Measurements from ENCODE around the gene PSMB9. TPM values are rescaled to one million over a fixed set of nuclear protein-coding genes. Genes with fewer than 3 reads are reported as not detected.

The PSMB9 gene
- total RNA-seq, 1 donor from 2014 or later: 5.7 TPM

DNA sequence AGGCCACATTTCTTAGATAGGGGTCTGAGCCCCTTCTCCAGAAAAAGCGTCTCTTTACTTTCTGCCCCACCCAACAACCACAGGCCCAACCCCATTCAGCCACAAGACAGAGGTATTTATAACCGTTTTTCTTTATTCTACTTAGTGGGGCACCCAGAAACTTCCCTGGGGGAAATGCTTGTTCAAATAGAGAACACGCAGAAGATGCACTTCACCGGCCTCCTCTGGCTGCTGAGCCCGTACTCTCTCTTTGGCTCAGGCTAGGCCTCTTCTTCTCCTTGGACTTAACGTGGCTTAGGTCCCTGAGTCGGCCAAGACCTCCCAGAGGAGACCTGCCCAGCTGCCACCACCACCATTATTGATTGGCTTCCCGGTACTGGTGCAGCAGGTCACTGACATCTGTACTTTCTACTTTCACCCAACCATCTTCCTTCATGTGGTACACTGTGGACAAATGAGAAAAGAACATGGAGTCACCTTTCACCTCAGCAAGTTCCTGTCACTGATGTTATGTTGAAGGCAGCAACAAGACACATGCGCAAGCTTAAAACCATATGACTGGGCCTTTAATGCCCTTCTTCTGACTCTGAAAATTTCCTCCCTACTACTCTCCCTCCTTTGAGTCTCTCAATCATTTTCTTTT, 13.3 kb upstream of the PSMB9 start:
- DNase-seq: no peak

GRCh38 chr6:32842021-32842650, 11.9 kb upstream of the PSMB9 start:
- DNase-seq: no peak

GRCh38 chr6:32842690-32843089, 11.3 kb upstream of the PSMB9 start:
- DNase-seq: no peak

DNA sequence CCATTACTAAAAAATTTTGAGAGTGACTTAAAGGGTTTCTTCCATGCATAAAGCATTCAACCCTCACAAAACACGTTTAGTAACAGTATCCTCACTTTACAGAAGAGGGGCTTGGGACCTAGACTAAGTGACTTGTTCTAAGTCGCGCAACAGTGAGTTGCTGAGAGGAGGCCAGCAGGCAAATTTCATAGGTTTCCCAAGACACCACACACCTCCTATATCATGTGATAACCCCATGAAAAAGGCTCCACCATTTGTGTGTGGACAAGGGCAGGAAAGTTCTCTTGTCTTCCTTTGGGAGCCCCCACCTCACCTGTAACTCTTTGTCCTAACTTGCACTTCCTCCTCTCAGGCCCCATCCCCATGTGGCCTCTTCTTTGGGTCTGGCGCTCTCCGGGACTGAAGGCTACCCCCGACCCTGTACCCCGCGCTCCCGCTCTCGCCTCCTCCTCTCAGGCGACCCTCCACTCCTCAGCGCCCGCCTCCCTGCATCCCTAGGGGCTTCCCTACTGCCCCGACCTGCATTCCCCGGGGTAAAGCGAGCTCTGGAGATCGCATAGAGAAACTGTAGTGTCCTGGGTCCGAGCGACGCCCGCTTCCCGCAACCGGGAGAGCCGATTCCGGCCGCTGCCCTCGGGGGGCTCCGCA, 10.5 kb upstream of the PSMB9 start:
- DNase-seq: no peak

GRCh38 chr6:32843979-32844838, 9.8 kb upstream of the PSMB9 start, which contains the start of gene PSMB8:
TSS of gene PSMB8 (minus strand) at chr6:32844047. CDS start at chr6:32843996, 51 bp downstream.
- peak; percentile 96 for DNase-seq

- DNase-seq: no peak
Measured at GRCh38 chr6:32844839-32845383, 9.1 kb upstream of the PSMB9 start.

DNA sequence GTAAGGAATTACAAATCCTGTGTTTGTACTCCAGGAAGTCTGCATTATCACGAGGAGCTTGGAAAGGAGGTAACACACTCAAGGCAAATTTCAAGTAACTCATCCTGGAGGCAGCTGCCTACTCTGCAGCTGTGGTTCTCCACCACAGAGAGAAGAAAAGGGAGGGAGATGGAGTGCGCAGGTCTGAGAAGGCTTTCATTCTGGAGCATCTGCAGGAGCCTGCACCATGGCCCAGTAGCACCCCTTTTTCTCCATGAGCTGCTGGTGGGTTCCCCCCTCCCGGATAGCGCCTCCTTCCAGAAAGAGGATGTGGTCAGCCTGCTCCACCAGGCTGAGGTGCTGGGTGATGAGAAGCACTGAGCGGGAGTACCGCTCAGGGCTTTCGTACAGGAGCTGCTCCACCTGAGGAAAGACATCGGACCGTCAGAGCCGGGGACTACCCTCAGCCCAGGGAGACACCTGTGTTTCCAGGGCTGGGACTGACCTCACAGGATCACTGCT, 8.6 kb upstream of the PSMB9 start:
- no peak for DNase-seq

- DNase-seq: no peak
Measured at GRCh38 chr6:32847004-32847403, 7.0 kb upstream of the PSMB9 start.

DNA sequence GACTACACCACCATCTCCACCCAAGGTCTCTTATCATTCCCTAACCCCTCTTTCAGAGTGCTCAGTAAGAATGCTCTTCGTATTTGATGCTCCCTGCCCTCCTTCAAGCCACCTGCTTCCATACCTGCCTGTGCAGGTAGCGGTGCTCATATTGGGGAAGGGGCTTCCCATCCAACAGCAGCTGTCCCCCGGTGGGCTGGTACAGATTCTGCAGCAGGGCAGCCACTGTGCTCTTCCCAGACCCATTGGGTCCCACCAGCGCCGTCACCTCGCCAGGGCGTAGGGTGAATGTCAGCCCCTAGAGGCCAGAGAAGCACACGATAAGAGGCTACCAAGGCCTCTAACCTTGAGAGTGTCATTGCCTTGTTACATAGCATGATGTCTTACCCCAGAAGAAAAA, 6.2 kb upstream of the PSMB9 start:
- DNase-seq: no peak

GRCh38 chr6:32849126-32849525, 4.9 kb upstream of the PSMB9 start:
- DNase-seq: no peak

DNA sequence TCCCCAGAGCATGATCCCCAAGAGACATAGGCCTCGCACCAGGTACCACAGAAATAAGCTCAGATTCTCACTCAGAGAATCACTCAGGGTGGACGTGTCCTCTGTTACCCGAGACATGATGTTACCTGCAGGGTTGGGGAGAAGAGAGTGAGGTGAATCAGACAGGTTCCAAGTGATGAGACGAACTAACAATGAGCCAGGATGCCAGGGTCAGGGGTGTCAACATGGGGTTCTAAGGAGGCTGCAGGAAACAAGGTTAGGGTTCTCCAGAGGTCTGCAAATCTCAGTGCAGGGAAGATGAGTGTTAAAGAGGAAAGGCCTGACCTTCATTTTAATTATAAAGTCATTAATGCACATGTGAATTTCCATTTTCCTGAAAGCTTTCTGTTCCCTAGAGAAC, 3.0 kb upstream of the PSMB9 start:
- DNase-seq: no peak

- DNase-seq: no peak
Measured at GRCh38 chr6:32852018-32852843, 1.8 kb upstream of the PSMB9 start.

DNA sequence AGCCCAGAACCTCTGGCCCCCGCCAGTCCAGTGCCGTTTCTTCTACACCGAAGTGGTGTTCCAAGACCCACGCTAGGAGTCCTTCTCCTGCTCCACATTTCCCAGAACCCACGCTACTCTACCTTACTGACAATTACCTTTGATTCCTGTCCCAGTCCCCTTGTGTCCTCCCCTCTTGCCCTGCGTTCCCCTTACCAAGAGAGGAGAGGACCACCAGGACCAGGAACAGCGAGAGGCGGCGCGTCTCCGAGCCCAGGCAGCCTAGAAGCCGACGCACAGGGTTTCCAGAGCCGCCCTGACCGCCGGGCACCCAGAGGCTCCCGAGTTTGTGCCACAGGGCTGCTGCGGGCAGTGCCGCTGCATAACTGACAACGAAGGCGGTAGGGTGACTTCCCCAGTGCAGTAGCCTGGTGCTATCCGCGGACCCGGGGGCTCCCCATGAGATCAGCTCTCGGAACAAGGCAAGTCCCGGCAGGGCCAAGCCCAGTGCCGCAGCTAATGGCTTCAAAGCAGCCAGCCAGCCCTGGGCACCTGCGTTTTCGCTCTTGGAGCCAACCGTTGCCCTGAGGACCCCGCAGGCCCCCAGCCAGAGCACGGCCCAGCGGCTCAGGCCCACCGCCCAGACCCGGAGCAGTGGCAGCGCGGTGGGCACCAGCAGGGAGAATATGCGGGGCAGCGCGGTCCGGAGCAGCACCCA, 1.0 kb upstream of the PSMB9 start:
- DNase-seq: peak; percentile 38

DNA sequence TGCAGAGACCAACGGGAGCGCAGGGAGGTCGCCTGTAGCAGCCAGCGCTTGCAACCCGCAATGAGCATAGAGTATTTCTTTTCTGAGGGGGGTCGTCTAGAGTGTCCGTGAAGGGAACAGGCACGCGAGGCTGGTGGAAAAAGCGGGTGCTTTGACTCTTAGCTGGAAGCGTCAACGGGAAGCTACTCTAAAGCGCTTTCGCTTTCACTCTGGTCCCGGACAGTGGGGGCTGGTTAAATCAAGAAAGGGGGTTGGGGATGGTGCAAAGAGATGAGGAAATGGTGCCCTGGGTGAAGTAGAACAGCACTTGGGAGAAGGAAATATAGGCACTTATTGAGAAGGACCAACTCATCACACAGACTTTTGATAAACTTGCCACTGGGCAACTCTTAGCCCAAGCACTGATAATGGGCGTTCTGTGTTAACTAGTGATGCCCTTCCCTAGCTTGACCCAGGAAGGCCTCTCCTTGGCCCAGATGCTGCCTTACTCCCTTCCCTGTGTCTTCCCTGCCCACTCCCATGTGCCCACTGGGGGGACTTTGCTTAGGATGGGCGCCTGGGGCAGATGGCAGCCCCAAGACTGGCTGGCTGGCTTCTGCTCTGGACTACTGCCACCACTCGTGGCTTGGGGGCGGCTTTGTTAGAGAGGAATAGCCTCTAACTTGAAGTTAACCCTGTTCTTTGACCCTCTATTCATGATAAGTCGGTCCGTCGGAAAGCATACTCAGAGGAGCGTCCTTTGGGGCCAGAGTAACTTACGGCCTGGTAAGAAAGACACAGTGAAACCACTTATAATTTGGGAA, 585 bp downstream of the PSMB9 start:
- DNase-seq: peak; percentile 41

GRCh38 chr6:32855467-32856174, 1.6 kb downstream of the PSMB9 start:
- no peak for DNase-seq

DNA sequence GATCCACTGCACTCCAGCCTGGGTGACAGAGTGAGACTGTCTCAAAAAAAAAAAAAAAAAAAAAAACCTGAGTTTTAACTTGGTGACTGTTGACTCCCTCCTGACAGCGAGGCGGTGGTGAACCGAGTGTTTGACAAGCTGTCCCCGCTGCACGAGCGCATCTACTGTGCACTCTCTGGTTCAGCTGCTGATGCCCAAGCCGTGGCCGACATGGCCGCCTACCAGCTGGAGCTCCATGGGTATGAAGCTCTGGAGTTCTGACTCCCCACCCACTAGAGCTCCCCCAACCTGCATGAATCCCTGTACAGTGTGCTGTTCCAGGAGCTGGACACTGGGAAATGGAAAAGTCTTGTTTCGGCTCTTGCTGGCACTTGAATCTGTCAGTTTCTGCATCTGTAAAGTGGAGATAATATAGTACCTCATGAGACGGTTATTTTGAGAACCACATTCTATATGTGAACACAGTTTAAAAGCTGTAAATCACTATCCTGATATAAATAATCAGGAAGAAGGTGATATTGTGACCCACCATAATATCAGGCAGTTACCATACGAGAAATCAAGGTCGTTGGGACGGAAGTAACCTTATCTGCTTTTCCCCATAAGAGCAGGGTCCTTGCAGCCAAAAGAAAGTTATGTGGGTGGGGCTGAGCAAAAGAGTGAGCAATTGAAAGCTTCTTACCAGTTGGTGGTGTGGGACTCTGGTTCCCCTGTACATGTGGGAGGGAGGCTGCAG, 3.3 kb downstream of the PSMB9 start:
- no peak for DNase-seq

DNA sequence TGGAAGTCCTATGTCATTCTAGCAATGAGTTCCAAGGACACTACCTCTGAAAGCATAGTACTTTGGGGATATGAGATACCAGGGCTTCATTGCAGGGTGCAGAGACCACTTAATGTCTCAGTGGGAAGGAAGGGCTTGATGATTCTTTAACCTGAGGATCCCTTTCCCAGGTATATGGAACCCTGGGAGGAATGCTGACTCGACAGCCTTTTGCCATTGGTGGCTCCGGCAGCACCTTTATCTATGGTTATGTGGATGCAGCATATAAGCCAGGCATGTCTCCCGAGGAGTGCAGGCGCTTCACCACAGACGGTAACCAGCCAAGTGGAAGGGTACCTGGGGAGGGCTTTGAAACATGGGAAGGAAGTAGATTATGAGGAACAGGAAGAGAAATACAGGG, 4.2 kb downstream of the PSMB9 start:
- DNase-seq: no peak

DNA sequence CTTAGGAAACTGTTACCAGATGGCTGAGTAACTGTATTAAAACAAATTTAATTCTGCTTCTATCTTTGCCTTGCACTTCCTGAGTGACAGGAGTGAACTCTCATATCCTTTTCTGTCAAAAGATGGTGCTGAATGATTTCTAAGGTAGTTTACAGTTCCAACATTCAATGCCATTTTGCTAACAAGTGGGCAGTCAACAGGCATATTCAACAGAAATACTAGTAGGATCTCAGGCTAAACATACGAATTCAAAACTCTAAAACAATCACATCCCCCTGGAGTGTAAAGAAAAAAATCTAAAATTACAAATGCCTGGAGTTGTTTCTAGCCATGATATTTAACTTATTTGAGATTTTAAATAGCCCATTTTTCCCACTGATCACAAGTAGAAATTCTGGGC, 6.7 kb downstream of the PSMB9 start:
- no peak for DNase-seq
